ENCODE data around the gene TCF25. TPM values are rescaled to one million over a fixed set of nuclear protein-coding genes. Genes with fewer than 3 reads are reported as not detected.

TCF25 gene
- total RNA-seq, 1 experiment from 2014 or later: 345 TPM

DNA sequence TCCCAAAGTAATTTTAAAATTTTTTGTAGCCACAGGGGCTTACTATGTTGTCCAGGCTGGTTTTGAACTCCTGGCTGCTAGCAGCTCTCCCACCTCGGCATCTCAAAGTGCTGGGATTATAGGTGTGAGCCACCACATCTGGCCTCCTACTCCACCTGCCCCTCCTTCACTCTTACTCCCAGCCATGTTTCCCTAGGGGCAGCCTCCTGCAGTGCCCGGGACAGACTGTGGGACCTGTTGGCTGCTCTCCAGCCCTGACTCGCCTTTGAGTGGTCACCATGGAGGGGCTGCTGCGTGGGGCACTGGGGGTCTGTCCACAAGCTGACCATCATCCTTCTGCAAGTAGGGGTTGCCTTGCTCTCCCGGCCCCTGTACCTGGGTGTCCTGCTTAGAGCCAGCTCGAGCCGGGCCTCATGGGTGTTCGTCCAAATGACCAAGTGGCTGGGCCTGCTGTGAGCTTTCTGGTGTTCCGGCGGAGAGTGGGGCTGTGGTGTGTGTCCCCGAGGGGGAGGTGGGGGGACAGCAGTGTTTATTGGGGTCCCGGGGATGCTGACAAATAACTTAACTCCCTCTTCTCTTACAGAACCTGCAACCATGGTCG is 28.6 kb upstream of the TCF25 start:
- no peak overlapping the region for H3K4me2 ChIP-seq (ENCODE audit: low read length)
- H3K9ac ChIP-seq (ENCODE audit: low read length): no peak overlapping the region
- ATAC-seq (peak; percentile 31; the same call in 1 of the 2 replicates), DNase-seq (ENCODE audit: low read depth, low spot score) (no peak)
- intact Hi-C loops (cut with micrococcal nuclease): no loop called here
- TF ChIP-seq, protein P1, sequence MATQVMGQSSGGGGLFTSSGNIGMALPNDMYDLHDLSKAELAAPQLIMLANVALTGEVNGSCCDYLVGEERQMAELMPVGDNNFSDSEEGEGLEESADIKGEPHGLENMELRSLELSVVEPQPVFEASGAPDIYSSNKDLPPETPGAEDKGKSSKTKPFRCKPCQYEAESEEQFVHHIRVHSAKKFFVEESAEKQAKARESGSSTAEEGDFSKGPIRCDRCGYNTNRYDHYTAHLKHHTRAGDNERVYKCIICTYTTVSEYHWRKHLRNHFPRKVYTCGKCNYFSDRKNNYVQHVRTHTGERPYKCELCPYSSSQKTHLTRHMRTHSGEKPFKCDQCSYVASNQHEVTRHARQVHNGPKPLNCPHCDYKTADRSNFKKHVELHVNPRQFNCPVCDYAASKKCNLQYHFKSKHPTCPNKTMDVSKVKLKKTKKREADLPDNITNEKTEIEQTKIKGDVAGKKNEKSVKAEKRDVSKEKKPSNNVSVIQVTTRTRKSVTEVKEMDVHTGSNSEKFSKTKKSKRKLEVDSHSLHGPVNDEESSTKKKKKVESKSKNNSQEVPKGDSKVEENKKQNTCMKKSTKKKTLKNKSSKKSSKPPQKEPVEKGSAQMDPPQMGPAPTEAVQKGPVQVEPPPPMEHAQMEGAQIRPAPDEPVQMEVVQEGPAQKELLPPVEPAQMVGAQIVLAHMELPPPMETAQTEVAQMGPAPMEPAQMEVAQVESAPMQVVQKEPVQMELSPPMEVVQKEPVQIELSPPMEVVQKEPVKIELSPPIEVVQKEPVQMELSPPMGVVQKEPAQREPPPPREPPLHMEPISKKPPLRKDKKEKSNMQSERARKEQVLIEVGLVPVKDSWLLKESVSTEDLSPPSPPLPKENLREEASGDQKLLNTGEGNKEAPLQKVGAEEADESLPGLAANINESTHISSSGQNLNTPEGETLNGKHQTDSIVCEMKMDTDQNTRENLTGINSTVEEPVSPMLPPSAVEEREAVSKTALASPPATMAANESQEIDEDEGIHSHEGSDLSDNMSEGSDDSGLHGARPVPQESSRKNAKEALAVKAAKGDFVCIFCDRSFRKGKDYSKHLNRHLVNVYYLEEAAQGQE (IDR thresholded peaks at IDR 0.05; ENCODE audit: low read depth): no peak
- TF ChIP-seq ELF1 (IDR thresholded peaks at IDR 0.05; ENCODE audit: borderline replicate concordance, low read depth) (no peak), EZH2phosphoT487 (IDR thresholded peaks at IDR 0.05; ENCODE audit: borderline replicate concordance) (no peak), RAD21 (IDR thresholded peaks at IDR 0.05; ENCODE audit: low read depth) (no peak), YY1 (IDR thresholded peaks at IDR 0.05; ENCODE audit: extremely low read depth, insufficient replicate concordance, low read depth, low read length) (no peak), EZH2 (IDR thresholded peaks at IDR 0.05) (no peak), ZNF274 (IDR thresholded peaks at IDR 0.05; ENCODE audit: low read depth, low read length) (no peak), FOSL1 (IDR thresholded peaks at IDR 0.05; ENCODE audit: low read depth) (no peak)
- TF ChIP-seq, protein P2, sequence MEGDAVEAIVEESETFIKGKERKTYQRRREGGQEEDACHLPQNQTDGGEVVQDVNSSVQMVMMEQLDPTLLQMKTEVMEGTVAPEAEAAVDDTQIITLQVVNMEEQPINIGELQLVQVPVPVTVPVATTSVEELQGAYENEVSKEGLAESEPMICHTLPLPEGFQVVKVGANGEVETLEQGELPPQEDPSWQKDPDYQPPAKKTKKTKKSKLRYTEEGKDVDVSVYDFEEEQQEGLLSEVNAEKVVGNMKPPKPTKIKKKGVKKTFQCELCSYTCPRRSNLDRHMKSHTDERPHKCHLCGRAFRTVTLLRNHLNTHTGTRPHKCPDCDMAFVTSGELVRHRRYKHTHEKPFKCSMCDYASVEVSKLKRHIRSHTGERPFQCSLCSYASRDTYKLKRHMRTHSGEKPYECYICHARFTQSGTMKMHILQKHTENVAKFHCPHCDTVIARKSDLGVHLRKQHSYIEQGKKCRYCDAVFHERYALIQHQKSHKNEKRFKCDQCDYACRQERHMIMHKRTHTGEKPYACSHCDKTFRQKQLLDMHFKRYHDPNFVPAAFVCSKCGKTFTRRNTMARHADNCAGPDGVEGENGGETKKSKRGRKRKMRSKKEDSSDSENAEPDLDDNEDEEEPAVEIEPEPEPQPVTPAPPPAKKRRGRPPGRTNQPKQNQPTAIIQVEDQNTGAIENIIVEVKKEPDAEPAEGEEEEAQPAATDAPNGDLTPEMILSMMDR (IDR thresholded peaks at IDR 0.05 in 2 of 3, conservative IDR thresholded peaks at IDR 0.05 in 1 of 3; ENCODE audit: borderline replicate concordance in 1 of 3, insufficient read depth in 1 of 3, low read depth in 2 of 3, low read length in 2 of 3): no peak
- TF ChIP-seq, protein P3, sequence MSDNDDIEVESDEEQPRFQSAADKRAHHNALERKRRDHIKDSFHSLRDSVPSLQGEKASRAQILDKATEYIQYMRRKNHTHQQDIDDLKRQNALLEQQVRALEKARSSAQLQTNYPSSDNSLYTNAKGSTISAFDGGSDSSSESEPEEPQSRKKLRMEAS (IDR thresholded peaks at IDR 0.05): no peak
- H3K27ac ChIP-seq (ENCODE audit: low read depth, low read length): no peak overlapping the region
- no peak overlapping the region for H2AFZ ChIP-seq (ENCODE audit: low read depth, low read length, poor library complexity, severe bottlenecking)
- CTCF ChIA-PET: no interaction called here
- POLR2A ChIA-PET: no interaction called here
- no TSS peak for BruUV-seq (replicated peaks)
- no peaks in the 10 kb centered on the region for H3K9me2 ChIP-seq (ENCODE audit: insufficient read depth)
- H3K4me1 ChIP-seq (ENCODE audit: control insufficient read depth in 1 of 2, insufficient read depth in 2 of 2, low read length in 2 of 2): peaks cover 0 to 3% of the 10 kb centered on the region in 2 experiments; a peak in 1 of 4 replicates
- no peaks in the 10 kb centered on the region for H3K36me3 ChIP-seq (ENCODE audit: control insufficient read depth in 1 of 2, insufficient read depth in 2 of 2, low read length in 2 of 2)
- no peaks in the 10 kb centered on the region for H3K27me3 ChIP-seq (ENCODE audit: insufficient read depth, low read length)
- no peaks in the 10 kb centered on the region for H3K79me2 ChIP-seq (ENCODE audit: insufficient read depth, low read length)
- no peaks in the 10 kb centered on the region for H3K9me3 ChIP-seq (ENCODE audit: control insufficient read depth in 1 of 2, insufficient read depth in 1 of 2, low read depth in 1 of 2, low read length in 2 of 2)
- RAD21 ChIA-PET (ENCODE audit: low non-redundant PET in 1 of 2, low total read pairs in 2 of 2, uncharacterized antibody in 2 of 2, unreplicated experiment in 2 of 2): no interaction called here
- no peak overlapping the region for H3K4me3 ChIP-seq (replicated peaks in 1 of 2; ENCODE audit: low read depth in 1 of 2, low read length in 2 of 2)
- no peaks in the 10 kb centered on the region for H4K20me1 ChIP-seq (ENCODE audit: insufficient read depth)

Data from HCT116 (cell line).